Left forelimb (tissue), 1 donor: ENCODE data around the gene GNB5.
"Not testable (repeated sequence)": the region's sequence is repeated elsewhere in the genome, so short reads cannot be mapped to it uniquely, and the experiment has no call there.

Experiments used
- DNase-seq: peaks from one replicate; pipeline ENCODE4 v3.0.0-alpha.2; 2018; ENCODE audit warnings: low spot score

Gene GNB5

DNA sequence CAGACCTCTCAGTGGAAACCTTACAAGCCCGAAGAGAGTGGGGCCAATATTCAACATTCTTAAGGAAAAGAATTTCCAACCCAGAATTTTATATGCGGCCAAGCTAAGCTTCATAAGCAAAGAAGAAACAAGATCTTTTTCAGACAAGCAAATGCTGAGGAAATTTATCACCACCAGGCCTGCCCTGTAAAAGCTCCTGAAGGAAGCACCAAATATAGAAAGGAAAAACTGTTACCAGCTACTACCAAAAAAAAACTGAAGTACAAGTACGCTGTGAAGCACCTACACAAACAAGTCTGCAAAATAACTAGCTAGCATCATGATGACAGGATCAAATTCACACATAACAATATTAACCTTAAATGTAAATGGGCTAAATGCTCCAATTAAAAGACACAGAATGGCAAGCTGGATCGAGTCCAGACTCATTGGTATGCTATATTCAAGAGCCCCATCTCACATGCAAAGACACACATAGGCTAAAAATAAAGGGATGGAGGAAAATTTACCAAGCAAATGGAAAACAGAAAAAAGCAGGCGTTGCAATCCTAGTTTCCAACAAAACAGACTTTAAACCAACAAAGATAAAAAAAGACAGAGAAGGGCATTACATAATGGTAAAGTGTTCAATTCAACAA is 25.6 kb downstream of the GNB5 start:
- DNase-seq, result not testable (repeated sequence)

DNA sequence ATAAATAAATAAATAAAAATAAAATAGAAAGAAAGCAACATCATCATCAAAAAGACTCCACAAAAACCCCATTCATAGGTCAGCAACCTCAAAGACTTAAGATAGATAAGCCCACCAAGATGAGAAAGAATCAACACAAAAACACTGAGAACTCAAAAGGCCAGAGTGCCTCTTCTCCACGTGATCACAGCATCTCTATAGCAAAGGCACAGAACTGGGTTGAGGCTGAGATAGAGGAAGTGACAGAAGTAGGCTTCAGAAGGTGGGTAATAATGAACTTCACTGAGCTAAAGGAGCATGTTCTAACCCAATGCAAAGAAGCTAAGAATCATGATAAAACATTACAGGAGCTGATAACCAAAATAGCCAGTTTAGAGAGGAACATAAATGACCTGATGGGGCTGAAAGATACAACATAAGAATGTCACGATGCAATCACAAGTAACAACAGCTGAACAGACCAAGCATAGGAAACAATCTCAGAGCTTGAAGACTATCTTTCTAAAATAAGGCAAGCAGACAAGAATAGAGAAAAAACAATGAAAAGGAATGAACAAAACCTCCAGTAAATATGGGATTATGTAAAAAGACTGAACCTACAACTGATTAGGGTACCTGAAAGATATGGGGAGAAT is 26.4 kb downstream of the GNB5 start:
- DNase-seq, result no peak

DNA sequence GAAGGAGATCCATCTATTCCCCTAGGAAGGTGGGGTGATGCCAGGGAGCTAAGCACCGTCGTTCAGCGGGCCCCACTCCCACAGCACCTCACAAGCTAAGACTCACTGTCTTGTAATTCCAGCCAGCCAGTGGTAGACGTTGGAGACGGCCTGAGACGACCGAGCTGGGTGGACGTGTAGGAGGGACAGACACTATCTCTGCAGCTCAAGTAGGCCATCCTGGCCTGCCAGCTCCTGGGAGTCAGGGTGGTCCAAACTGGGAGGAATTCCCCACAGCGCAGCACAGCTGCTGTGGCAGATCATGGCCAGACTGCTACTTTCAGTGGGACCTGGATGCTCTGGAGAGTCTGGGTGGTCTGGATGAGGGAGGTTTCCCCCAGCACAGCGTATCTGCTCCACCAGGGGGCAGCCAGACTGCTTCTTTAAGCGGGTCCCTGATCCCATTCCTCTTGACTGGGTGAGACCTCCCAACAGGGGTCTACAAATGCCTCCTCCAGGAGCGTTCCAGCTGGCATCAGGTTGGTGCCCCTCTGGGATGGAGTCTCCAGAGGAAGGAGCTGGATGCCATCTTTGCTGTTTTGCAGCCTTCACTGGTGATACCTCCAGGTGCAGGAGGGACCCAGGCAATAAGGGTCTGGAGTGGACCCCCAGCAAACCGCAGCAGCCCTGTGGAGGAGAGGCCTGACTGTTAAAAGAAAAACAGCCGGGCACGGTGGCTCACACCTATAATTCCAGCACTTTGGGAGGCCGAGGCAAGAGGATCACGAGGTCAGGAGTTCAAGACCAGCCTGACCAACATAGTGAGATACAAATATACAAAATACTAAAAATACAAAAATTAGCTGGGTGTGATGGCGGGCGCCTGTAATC is 27.6 kb downstream of the GNB5 start:
- DNase-seq, result no peak

DNA sequence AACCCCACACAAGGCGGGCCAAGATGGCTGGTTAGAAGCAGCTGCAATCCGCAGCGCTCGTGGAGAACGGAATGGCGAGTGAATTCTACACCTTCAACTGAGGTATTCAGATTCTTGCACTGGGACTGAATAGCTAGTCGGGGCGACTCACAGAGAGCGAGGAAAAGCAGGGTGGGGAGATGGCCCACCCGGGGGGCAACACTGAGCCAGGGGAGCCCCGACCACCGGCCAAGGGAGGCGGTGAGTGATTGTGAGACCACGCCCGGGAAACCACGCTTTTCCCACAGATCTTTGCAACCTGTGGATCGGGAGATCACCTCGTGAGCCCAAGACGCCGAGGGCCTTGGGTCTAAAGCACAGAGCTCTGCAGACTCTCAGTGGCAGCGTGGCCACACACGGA is 28.3 kb downstream of the GNB5 start:
- DNase-seq, result no peak

DNA sequence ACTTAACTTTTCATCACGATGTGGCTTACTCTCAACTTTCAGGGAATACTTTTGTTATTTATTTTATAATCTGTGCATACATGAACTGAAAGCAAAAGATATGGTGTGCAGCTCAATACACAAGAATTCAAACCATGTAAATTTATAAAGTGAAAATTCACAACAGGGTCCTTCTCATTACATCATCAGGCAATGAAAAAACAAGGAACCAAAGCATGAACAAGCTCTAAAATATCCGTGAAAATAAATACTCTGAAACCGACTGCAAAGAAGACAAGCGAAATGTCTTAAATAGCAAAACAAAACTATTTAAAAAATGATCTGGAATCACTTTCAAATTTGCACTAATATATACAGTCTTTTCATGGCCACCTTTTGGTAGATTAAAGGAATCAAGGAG is 28.9 kb downstream of the GNB5 start:
- no peak for DNase-seq

DNA sequence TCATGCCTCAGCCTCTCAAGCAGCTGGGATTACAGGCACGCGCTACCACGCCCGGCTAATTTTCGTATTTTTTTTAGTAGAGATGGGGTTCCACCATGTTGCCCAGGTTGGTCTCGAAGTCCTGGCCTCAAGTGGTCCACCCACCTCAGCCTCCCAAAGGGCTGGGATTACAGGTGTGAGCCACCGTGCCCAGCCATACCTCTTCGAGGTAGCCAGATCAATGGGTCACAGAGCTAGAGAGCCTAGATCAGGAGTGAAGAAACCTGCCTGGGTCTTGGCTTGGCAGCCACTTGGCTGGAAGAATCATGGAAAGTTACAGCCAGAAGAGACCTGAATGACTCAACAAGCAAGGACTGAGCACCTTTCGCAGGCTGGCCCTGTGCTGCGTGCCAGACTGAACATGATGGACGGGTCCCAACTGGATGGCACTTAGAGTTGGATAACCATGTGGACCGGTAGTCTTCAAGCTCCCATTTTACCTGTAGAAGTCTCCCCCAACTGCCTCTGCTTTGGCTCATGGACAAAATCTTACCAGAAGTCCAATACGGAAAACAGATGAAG is 29.7 kb downstream of the GNB5 start:
- no peak for DNase-seq

DNA sequence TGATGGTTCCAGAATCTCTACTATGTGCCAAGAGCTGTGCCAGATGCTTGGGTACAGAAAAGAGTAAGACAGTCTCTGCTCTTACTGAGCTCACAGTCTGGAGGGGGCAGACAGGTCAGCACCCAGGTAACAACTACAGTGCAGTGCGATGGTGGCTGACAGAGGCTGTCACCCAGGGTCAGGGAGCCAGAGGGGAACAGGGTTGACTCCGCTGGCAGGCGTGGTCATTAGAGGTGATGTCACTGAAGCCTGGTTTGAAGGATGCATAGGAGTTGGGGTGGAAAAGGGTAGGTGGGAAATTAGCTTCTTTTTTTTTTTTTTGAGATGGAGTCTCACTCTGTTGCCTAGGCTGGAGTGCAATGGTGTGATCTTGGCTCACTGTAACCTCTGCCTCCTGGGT is 31.5 kb downstream of the GNB5 start:
- DNase-seq, result no peak

DNA sequence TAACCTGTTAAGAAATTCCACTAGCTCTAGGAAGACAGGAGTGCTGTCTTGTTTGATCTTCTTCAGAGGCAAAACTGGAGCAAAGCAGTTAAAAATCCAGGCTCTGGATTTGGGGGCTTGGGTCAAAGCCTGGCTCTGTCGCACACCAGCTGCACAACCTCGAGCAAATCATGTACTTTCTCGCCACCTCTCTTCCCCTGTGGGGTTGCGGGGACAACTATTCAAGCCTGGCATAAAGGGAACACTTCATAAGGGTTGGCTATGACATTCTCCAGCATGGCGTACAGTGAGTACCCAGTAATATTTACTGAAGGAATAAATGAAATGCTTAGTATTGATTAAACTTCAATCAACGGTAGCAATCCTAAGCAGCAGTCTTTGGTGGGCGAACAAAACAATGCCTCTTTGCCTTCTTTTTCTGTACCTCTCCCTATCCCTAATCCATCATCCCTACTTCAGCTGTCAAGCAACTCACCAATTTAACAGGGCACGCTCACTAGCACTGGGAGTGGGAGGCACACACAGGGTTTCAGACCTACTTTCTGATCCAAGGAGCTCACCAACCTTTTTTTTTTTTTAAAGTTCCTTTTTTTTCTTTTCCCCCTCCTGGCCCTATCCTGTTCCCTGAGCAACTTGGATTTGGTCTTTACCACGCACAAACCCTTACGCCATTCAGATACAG is 33.0 kb downstream of the GNB5 start:
- DNase-seq, result no peak

DNA sequence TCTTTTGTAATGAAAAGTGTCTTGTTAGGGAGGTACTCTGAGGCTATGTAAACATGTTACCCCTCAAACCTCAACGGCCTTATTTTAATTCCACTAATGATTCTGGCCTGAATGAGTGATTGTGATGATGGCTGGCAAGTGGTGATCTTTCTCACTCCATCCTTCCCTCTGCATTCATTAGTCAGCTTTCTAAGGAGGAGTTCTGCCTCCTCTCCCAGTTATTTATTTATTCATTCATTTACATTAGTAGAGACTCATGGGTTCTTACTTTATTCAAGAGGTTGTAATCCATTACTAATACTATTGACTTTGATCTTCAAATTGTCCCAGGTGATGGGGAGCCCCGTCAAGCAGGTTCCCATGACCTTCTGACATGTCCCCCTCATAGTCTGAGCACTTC is 35.3 kb downstream of the GNB5 start:
- no peak for DNase-seq

DNA sequence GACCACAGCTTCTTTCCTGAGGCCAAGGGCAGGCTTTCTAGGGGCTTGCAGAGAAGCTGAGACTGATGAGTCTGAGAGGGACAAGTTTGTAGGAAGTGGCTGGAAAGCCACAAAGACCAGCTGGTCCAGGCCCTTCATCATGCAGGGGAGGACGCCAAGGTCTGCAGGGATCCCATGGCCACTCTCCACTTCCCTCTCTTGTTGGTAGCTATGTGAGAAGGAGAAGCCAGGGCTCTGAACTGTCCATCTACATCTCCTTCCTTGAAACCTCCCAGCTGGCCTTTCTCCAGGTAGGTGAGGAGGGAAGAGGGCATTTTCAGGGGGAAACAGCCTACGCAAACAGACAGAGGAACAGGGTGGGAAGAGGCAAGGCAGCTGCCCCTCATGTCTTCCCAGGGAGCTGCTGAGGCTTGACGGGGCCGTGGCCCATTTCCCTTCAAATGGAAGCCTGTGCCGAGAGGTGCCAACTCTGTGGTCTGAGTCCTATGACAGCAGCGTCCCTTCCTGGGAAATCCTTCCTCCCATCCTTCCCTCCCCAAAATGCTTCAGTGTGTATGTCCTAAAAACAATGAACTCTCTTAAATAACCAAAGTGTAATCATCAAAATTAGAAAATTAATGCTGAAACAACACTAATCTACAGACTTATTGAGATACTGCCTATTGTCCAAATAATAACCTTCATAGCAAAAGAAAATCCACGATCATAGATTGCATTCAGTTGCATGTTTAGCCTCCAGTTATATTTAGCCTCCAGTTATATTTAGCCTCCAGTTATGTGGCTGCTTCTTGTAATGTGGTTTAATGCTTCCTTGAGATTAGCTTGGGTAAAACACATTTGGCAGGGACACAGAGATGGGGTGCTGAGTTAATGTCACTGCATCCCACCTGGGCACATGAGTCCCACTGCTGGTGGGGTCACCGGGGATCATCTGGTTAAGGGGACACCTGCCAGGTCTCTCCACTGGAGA is 36.0 kb downstream of the GNB5 start:
- DNase-seq, result no peak

DNA sequence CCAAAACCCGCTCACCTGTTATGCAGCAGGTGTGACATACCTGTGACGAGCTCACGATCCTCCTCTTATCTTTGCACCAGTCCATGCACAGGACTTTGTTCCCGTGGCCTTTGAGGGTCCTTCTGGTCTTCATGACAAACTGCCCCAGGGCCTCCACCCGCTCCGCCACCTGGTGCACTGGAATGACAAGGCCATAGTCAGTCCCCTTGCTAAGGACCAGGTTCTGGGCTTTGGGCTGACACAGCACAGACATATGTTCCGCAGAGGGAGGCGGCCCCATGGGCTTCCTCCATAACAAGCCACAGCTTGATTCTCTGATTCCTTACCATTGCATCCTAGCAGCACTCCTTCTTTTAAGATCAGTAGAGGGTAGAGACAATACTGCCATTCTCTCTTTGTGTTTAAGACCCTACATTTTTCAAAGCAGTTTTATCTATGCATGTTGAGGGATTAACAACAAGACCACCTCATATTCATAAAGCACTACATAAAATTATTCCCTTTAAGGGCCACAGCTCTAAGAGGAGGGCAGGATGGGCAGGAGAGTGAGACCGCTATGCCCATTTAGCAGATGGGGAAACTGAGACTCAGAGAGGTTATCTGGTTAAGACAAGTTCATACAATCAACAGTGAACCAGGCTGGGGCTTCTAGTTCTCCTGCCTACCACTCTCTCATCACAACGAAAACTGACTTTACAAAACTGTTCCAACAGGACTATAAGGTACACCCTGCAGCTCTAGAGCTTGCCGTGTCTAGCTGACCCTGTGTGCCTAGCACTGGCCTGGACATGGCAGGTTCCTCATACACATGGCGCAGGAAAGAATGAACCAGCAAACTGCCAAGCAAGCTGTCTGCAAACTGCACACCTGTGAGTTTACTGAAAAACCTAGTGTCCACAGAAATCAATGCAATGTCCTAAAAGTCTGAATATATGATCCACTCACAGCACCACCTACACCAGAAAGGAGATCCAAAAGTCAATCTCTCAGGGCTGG is 37.0 kb downstream of the GNB5 start:
- DNase-seq, result no peak

DNA sequence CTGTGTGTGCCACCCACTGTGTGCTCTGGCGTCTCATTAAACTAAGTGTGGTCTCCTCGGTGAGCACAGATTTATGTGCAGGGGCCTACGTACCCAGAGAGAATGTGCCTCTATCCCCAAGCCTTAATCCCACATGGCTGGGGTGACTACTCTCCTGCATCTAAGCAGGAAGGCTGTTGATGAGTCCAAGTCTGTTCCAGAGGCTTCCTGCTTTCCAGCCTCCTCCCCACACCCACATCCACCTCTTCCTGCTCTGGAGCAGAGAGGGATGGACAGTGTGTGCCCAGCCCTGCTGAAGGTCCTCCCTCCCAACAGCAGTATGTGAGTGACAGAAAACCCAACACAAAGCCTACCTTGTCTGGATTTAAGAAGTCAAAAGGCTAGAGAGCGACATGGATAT is 39.8 kb downstream of the GNB5 start:
- DNase-seq, result no peak

DNA sequence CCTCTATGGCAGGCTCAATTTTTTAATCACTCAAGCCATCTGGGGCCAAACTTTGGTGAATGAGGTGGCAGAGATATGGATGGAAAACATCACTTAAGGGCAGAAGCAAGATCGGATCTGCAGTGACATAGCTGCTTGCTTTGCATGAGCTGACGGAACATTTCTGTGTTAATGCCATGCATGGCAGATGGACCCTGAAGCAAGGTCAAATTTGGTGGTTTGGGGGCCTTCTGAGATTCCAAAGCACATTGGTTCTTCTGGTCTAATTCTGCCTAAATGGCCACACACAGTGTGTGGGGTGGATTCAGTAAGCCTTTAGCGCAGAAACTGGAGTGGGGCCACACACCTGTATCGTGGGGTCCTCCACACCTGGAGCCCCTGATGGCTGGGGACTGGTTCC is 40.3 kb downstream of the GNB5 start:
- DNase-seq, result no peak

DNA sequence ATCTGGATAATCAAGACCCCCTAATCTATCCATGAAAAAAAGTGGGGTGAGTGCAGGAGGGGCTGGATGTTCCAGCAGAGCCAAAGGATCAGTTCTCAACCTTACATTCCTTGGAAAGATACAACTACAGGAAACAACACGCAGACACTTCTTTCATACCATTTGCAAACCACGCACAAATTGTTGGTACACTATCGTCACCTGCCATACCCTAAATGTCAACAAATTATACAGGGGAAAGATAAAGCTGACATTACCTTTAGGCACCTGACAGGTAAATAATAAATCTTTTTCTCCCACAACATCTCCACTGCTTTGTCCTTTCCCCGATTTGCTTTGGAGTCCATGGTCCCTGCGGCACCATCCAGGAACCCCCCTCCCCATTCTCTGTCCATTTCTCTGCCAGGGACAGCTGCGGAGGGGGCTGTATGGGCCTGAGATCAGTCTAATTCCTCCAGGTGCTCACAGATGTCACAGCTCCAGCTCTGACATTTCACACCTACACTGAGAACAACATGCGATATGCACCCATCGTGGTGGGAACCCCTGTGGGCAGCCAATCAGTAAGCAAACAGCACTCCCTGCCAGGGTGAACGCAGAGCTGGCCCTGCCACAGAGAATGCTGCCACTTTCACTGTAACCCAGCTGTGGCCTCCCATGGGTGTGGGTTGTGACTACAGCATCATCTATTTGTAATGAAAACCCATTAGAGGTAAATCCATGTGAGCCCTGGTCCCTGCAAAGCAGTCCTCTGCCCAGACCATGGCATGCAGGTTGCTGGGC is 41.0 kb downstream of the GNB5 start:
- no peak for DNase-seq

DNA sequence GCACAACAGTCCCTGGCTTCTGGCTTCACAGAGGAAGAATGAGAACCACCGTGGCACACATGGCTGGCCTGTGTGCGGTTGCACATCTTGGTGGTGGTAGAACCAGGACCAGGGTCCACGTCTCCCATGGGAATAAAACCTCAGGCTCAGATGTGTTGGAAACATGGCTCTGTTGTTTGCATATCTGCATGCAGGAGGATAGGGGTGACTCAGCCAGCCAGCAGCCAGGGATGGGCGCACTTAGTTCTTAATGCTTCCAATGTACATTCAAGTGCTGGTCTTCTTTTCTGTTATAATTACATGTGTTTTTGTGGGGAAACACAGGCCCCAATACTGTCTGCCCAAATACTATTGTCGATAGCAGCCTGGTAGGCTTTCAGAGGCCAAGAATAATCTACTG is 42.8 kb downstream of the GNB5 start:
- no peak for DNase-seq

DNA sequence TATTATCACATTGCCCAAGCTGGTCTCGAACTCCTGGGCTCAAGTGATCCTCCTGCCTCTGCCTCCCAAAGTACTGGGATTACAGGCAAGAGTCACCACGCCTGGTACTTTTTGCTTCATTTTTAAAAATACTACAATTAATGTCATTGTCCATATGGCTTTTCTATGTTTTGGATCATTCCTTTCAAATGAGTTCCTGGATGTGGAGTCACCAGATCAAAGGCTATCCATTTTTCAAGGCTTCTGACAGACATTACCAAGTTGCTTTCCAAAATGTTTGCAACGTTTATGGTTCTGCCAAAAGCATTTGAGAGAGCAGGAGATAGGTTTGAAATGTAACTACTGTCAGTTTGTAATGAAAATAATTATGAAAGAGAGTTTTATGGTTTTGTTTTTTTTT is 44.4 kb downstream of the GNB5 start:
- no peak for DNase-seq

DNA sequence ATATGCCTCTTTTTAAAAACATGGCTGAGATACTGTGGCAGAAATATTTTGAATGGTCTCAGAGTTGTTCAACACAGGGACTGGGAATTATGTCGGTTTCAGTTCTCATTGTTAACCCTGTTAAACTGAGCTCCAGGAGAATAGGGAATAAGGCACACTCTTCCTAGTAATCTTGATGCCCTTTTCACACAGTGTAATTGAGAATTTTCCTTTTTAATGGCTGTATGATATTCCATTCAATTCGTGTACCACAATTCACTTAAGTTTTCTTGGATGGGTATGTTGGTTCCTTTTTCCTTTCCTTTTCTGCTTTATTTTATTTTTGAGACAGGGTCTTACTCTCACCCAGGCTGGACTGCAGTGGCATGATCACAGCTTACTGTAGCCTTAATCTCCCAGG is 44.9 kb downstream of the GNB5 start:
- no peak for DNase-seq

DNA sequence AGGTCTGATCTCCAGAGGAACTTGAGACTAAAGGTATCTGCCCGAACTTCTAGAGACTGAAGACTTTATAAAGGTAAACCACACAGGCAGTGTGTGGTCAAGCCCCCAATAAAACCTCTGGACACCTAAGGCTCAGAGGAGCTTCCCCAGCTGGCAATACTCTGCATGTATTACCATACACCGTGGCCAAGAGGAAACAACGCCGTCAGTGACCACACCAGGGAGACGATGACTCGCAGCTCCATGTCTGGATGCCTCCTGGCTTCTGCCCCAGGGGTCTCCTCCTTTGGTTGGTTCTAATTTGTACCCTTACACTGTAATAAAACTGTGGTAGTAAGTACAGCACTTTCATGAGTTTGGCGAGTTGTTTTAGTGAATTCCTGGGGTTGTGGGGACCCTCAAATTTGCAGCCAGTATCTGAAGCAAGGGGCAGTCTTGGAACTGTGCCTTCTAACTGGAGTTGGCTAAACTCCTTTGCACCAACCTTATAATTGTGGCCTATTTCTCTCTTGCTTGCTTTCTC is 46.5 kb downstream of the GNB5 start:
- no peak for DNase-seq

DNA sequence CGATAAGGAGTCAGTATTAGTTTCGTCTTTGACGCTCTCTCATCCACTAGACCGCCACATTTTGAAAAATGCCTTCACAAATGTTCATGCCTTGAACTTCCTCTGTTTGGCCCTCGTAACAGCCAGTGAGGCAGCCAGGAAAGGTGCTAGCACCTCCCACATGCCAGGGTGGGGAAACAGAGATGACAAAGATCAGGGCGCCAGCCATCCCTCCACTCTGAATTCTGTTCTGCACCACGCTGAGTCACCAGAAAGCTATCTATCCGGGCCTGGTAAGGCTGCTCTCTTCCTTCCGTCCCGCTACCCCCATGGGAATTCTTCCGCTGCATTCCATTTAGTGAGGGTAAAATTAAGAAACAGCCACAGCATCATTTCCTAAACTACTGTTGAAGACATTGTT is 47.3 kb downstream of the GNB5 start:
- no peak for DNase-seq
